Stimulated activated CD8-positive, alpha-beta memory T cell treated with anti-CD3 and anti-CD28 coated beads, Interleukin-12 subunit alpha, Interleukin-12 subunit beta, amount 100 ng/mL, for 24 hours (primary cell): ENCODE results near the gene CSMD2.

Experiments
- DNase-seq: peaks from one replicate; pipeline ENCODE4 v3.0.0-alpha.2; 2020; ENCODE audit errors: extremely low read depth

The CSMD2 gene

DNA sequence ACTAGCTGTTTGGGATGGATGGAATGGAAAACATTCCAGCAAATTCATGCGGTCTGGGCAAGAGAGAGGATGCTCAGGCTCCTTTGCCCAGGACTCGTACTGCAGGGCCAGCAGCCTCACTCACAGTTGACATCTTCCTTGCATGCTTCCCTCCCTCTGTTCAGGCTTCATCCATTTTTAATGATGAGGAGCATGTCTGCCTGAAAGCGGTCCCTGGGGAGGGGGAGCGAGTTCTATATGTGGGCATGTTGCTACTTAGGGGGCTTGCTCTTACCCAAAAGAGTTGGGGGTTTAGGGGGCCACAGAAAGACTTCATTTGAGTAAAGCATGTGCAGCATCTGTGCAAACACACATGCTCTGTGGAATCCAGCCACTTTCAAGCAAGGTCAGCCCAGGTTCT, 203.0 kb downstream of the CSMD2 start:
- DNase-seq = no peak

DNA sequence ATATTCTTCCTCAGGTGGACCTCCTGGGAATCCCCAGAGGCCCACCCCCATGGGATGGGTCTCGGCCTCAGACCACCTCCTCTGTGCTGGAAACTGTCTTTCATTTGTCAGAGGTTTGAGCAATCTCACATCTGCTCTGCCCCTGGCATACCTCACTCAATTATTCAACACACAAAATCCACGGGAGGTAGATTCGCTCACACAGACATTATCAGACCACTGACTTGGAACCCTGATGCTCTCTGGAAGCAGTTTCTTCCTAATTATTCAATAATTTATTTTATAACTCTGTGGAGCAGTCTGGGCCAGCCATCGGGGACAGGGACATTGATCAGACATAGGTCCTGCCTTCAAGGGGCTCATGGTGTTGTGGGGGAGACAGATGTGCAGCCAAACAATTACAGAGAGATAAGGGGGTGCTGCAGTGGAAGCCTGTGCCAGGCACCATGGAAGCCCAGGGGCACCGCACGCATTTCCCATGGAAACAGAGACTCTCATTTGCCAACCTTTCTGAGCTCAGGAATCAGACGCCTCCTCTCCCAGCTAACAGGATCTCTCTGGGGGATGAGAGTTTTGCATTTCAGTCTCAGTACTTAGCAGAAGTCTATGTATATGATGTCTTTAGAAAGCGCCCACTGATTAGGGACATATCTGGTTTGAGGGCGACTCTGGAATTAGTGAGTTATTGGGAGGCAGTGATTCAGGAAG, 204.7 kb downstream of the CSMD2 start:
- no peak for DNase-seq

DNA sequence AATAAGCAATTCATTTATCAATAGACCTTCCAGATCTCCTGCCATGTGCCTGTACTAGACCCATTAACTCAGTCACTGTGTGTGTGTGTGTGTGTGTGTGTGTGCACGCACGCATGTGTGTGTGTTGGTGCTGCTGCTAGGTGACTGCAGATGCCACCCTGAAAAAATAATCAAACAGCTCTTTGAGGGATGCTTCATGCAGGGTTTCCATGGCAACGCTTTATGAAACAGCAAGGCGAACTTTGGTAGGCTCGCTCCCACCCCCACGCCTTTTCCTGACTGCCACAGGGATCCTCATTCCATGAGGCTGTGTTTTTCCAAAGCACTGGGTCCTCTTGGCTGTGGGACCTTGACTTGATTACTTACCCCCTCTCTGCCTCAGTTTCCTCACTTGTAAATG, 207.2 kb downstream of the CSMD2 start:
- no peak for DNase-seq

DNA sequence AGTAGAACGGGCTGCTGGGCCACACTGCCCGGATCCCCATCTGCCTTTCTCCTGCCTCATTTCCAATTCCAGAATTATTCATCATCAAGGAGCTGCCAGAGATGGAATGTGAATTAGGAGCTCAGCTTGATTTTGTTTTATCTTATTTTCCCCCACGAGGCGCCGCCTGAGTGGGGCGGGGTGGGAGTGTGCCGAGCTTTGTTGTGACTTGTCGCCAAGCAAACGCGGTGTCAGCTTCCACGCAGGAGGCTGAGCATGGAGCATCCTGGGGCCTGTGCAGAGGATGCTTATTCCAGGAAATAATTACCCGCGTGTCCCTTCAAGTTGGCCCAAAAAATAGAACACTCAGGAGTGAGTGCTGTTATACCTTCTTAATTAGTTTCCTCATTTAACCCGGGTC, 209.9 kb downstream of the CSMD2 start:
- no peak for DNase-seq

DNA sequence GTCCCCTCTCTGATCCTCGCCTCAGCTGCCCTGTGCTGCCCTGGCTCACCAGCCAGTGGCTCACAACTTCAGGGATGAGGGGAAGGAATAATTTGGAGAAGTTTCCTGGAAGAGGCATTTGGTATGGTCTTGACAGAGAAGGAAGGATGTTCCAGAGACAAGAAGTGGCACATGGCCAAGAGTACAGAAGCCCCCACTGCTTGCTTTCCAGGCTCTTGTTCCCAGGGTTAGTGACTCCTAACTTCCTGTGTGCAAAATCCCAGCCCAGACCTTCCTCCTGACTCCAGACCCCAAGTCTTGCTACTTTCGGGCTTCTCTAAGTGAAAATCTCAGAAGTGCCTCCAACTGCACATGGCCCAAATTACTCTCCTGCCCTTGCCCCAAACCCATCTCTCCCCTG, 215.5 kb downstream of the CSMD2 start:
- DNase-seq = no peak

DNA sequence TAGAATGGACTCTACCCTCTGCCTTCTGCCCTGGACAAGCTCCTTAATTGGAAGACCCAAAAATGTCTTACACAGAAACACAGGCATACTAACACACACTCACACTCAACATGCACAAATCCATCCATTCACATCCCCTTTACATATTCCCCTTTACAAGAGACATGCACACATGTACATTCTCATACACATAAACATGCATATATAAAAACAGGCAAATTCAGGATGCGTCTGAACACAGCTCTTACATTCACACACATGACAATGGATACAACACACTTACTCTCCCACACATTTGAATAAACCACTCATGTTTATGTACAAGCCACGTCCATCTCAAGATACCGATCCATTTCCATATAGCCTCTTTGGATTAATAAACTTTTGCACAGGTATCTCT, 216.7 kb downstream of the CSMD2 start:
- no peak for DNase-seq

DNA sequence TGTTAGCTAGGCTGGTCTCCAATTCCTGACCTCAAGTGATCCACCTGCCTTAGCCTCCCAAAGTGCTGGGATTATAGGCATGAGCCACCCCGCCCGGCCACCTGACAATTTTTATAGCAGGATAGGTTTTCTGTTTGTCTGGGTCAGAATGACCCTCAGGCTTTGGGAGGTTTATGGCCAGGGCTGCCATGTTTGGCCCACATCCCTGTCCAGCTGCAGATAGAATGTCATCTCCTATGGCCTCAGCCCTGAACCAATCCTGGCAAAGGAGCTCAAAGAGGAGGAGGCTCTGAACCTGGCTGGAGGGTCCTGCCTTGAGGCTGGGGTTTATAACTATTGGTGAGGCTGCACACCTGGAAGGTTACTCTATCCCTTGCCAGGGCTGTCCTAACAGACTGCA, 218.2 kb downstream of the CSMD2 start:
- DNase-seq = no peak

DNA sequence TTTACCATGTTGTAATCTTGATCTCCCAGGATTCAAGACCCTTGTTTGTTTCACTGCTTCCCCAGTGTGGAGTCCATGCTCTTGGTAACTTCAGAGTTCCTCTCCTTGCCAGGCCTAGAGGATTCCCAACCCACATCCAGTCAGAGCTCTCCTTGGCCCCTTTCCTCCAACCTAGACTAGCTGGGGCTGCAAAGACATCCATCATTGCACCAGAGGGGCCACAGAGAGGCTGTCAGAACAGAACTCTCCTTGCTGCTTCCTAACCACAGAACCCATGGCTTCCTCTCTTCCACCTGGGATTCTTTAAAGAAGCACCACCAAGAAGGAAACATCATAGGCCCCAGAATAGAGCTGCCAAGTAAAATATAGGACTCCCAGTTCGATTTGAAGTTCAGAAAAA, 220.2 kb downstream of the CSMD2 start:
- no peak for DNase-seq

DNA sequence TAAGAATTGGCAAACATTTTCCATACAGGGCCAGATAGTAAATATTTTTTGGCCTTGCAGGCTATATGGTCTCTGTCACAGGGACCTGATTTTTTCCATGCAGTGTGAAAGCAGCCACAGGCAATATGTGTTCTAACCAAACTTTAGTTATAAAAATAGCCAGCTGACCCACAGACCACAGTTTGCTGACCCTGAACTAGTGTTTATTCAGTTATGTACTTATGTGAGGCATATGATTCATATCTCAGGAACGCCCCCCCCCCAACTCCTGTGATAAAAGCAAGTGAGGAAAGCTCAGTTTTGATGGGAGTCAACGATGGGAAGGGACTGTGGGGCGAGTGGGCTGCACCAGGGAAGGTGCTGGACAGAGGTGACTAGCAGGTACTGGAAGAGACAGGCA, 221.1 kb downstream of the CSMD2 start:
- DNase-seq = no peak

DNA sequence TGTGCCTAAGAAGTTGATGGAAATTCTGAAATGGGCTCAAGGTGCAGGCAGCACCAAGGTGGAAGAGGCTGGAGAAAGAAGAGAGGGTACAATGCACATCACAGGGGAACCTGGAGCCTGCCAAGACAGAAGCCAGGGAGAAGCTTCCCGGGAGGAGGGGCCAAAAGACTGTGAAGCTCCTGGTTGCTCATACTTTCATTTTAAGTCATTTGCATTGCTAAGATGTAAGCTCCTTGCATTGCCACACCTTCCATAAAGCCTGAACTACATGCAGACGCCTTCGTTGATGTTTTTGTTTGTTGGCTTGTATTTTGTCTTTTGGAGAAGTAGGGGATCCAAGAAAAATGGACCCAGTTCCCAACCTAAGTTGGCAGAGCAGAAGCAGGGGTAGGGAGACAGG, 232.2 kb downstream of the CSMD2 start:
- no peak for DNase-seq

DNA sequence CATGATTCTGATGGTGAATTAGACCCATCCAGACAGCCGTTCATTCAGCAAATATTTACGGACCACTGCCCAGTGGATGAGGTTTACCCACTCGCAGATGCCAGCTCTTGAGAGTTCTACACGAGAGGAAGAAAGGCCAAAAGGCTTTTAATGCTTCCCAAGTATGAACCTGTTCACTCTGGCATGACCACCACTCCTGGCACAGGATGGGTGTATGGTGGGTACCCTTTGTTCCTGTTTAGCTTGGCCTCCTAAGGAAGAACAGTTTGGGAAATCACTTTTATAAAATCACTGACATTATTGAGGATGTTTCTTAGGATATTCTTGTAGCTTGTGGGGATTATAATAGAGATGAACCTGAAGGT, 233.9 kb downstream of the CSMD2 start:
- DNase-seq = no peak

DNA sequence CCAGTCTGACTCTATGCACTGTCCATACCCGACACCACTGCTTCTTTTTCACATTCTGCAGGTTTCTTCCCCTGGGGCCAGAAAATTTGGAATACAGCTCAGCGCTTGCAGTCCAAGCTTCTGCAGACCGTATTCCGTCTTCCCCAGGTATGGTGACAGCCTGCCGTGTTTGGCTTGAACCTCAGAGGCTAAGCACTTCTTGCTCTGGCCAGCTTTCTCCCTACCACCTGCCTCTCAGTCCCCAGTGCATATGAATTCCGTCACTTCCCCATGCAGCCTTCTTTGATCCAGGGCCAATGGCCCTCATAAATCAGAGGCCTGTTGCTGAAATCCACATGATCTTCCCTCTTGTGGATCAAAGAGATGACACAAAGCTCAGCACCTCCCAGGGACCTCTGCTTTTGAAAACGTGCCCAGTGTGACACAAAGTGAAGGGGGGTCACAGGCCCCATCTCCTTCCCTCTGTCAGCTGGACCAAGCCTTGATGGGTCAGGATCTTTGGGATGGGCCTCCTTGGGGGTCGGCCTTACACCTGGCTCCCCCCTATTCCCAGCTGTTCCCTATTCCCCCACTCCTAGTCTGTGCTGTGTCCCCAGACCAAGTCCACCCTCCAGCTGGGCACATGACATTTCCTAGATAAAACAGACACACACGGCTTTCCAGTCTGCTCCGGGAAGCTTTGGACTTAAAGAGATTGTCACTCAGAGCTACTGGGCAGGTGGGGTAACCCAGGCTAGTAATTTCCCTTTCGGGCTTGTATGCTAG, 234.5 kb downstream of the CSMD2 start:
- no peak for DNase-seq

DNA sequence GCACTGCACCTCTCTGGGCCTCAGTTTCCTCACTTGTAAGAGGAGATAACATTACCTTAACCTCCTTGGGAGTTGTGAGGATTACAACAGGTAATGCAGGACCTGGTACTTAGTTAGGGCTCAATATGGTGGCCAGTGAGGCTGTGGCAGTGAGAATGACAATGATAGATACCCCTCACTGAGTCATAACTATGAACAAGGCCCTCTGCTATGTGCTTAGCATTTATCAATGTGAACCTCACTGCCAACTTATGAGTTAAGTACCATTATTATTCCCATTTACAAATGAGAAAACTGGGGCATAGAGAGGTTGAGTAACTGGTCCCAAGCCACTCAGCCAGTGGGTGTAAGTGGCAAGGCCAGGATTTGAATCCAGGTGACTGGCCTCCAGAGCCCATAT, 236.8 kb downstream of the CSMD2 start:
- DNase-seq = no peak

DNA sequence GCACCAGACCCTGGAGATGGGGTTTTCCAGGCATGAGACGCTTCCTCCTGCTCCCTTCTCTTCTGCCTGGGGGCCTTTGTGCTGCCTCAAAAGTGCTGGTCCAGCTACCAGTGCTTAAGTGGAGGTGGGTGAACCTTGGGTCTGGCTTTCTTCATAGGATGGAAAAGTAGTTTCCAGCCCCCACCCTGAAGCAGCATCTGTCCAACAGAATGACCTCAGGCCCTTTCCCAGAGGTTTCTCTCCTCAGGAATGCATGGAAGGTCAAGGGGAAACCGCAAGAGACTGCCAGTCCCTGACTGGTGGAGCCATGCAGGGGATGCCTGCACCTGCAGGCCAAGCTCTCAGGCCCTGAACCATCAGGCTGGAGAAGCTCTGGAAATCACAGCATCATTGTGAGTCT, 237.3 kb downstream of the CSMD2 start:
- no peak for DNase-seq

DNA sequence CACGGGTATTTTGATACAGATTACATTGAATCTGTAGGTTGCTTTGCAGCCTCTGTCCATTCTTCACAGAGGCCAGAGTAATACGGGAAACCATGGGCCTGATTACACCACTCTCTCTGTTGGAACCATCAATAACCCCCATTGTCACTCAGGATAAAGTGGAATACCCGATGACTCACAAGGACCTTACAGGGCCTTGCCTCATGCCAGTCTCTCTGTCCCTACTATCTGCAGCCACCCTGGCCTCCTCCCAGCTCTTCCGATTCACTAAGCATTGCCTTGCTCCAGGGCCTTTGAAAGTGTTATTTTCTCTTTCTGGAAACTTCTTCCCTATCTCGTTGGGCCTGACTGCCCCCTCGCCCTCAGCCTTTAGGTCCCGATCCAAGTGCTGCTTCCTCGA, 239.4 kb downstream of the CSMD2 start:
- no peak for DNase-seq

DNA sequence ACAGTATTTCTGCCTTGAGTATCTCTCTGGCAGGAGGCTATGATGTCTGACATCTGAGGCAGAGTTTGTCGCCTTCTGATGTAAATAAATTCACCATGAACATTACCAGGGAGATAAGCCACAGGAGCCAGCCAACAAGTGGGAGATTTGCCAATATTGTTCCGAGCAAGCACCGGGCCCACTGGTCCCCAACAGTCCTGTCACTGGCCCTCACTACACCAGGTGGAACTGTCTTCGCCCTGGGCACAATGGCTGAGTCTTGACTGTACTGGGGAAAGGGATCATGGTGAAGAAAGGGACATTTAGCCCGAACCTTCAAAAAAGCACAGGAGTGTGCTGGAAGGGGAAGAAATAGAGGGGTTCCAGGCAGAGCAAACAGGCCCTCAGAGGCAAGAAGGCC, 243.7 kb downstream of the CSMD2 start:
- no peak for DNase-seq

DNA sequence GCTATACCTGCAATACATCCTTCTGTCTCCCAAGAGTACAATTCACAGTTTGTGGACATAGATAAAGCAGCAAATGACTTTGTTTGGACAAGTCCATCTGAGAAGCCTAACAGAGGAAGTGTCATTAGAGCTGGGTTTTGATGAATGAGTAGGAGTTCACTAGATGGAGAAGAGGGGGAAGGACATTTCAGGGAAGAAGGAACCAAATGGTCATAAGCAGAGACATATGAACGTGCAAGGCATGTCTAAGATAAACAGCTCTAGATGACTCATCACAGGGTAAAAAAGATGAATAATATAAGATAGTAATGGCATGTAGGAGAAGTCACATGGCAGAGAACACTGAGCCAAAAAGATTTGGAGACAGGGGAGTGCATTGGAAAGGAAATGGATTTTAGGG, 246.7 kb downstream of the CSMD2 start:
- no peak for DNase-seq

DNA sequence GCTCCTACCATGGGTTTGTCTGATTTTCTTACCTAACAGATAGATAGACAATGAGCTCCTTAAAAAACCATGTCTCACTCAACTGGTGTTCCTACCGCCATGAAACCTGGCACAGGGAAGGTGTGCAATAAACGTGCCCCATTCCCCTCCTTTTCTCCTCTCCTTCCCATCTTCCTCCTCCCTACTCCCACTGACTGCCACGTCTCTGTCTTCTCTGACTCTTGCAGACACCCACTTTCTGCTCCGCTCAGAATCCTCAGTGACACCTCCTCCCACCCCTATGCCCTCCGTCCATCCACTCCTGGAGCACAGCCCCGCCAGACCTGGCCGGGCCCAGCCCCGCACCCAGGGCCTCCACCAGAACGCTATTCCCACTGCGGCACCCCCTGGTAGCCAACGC, 248.2 kb downstream of the CSMD2 start:
- DNase-seq = no peak

DNA sequence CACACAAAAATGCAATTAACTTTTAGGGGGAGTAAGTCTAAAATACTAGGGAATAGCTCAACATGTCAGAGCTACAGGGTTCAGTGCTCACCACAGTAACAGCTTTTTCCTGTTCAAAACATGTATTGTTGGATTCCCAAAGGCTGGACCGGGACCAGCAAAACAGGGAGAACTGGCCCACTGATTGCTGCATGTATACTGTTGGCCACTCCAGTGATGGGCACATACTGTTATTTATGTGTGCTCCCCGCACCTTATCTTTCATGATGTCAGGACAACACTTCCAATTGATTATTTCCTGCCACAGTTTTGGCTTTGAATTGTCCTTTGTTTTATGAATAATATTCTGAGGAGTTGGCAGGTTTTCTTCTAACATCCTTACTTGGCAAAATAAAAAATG, 250.5 kb downstream of the CSMD2 start:
- no peak for DNase-seq

DNA sequence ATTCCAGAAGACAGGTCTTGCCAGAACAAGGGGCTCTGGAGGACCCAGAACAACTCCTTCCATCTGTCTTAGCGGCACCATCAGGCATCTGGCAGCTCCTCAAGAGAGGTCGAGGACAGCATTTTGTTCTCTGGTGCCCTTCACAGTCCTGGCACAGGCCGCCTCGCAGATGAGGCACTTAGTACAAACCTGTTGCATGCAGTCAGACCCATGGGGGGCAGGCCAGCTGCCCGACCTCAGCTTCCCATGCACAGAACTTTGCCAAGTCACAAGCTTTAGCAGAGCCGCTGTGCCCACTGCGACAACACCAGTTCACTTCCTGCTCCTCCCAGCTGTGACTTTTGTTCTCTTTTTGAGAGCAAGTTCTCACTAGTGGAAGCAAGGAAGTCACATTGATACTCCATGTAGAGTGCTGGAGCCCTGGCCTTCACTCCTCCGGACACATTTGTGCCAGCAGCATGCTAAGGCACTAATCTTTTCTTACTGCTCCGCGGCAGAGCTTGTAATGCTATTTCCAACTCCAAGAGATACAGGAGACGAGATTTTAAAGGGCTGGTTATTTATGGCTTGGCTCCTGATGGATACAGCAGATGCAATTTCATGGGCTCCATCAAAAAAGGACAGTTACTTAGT, 256.6 kb downstream of the CSMD2 start:
- DNase-seq = no peak

DNA sequence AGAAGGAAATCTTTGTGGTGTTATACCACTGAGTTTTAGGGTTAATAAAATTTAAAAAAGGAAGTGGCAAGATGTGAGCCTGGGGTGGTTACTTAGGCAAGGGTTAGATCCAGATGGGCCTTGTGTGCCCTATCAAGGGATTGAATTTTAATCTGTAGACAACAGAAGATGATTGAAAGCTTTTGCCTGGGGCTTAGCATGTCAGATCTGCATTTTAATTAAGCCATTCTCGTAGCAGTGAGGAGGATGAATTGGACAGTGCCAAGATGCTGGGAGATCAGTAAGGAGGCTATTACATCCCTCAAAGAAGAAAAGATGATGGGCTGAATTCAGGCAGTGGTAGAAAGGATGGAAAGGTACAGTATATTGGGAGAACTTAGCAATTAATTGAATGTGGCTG, 258.9 kb downstream of the CSMD2 start:
- no peak for DNase-seq

DNA sequence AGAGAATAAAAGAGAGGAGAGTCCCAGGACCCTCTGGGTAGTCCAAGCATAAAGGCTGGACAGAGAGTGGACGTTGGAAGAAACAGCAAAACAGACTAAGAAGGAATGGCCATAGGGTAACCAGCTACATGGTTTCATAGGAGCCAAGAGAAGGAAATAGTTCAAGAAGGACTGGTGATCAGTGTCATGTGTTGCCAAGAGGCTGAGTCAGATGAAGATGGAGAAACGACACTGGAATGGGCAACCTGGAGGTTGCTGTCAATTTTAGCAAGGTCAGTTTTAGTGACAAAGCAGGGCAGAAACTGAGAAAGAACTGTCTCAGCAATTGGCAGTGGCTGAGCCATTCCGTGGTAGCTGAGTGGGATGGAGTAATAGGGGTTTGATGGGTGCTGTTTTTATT, 259.8 kb downstream of the CSMD2 start:
- DNase-seq = no peak

DNA sequence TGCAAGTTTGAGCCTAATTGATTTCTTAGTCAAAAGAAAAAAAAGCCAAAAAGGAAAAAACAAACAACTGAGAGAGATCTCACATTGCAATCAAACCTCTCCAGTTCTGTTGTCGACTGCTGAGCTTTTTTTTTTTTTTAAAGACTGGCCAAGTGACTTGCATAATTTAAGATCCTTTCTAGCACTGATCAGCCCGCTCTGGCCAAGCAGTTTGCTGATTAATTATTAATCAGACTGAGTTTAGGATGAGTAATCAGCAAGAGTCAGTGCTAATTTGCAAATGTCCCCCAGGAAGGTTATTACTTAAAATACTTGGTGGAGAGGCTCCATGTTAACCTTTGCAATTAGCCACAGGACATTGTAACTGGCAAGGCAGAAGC, 261.8 kb downstream of the CSMD2 start:
- no peak for DNase-seq
